CD4-positive, alpha-beta T cell (primary cell): Measurements from ENCODE around the gene POLE. TPM values are rescaled to one million over a fixed set of nuclear protein-coding genes. Genes with fewer than 3 reads are reported as not detected.

Experiments used
- ATAC-seq: fragments of 200-7000 bp; cut with Tn5 transposase; one replicate; pipeline ENCODE4 v1.10.0; 2022; ENCODE audit warnings: mild to moderate bottlenecking; ENCODE audit not compliant: poor library complexity
- CTCF ChIA-PET: fragments of 350-600 bp; sonication (Branson Sonifier 250); formaldehyde crosslinking; loops from one replicate; lab custom pipeline; 2021; ENCODE audit warnings: antibody characterized with exemption, inconsistent platforms; lab: Charles Lee
- POLR2A ChIA-PET: fragments of 350-600 bp; sonication (Branson Sonifier 250); formaldehyde crosslinking; loops from one replicate; lab custom pipeline; 2021; ENCODE audit warnings: antibody characterized with exemption, inconsistent platforms; lab: Charles Lee
- DNase-seq, 14 experiments: peaks; one replicate each; pipeline ENCODE4 v3.0.0-alpha.2; 2013 to 2020; ENCODE audit warnings: mixed read lengths in 2 of 14
- H3K27ac ChIP-seq, 2 donors: one replicate each; pipeline versions ENCODE4 v1.5.1 to v1.7.0; 2013; ENCODE audit warnings: low read length in 2 of 2, low read depth in 1 of 2, mild to moderate bottlenecking in 1 of 2
- H3K27me3 ChIP-seq, 2 experiments: 1 replicate in 1 of 2; 2 replicates in 1 of 2; pipeline versions ENCODE4 v1.6.1 to v1.7.0; 2013; ENCODE audit warnings: low read length in 2 of 2, control low read depth in 1 of 2, mild to moderate bottlenecking in 1 of 2, moderate library complexity in 1 of 2; ENCODE audit not compliant: insufficient read depth in 2 of 2, control insufficient read depth in 1 of 2
- H3K36me3 ChIP-seq: one replicate; pipeline ENCODE4 v1.6.1; 2013; ENCODE audit warnings: low read length, control low read depth; ENCODE audit not compliant: insufficient read depth
- H3K4me1 ChIP-seq: one replicate; pipeline ENCODE4 v1.6.1; 2013; ENCODE audit warnings: low read length, control low read depth; ENCODE audit not compliant: insufficient read depth
- H3K4me3 ChIP-seq: one replicate; pipeline ENCODE4 v1.5.1; 2013; ENCODE audit warnings: mild to moderate bottlenecking, low read length, moderate library complexity
- H3K9me3 ChIP-seq, 2 experiments: 1 replicate in 1 of 2; 2 replicates in 1 of 2; pipeline versions ENCODE4 v1.6.1 to v1.7.0; 2013; ENCODE audit warnings: low read length in 2 of 2, mild to moderate bottlenecking in 2 of 2, control low read depth in 1 of 2, moderate library complexity in 1 of 2; ENCODE audit not compliant: control insufficient read depth in 1 of 2, insufficient read depth in 1 of 2
- H3K27ac Mint-ChIP-seq: one replicate; pipeline ENCODE4 v1.8.0; 2020; ENCODE audit warnings: mixed read lengths
- H3K27me3 Mint-ChIP-seq: one replicate; pipeline ENCODE4 v1.8.0; 2021; ENCODE audit warnings: mixed read lengths
- H3K36me3 Mint-ChIP-seq: one replicate; pipeline ENCODE4 v1.8.0; 2021; ENCODE audit warnings: low read depth, mixed read lengths
- H3K4me1 Mint-ChIP-seq: one replicate; pipeline ENCODE4 v1.8.0; 2021; ENCODE audit warnings: low read depth, mixed read lengths
- H3K4me3 Mint-ChIP-seq: one replicate; pipeline ENCODE4 v1.8.0; 2020; ENCODE audit warnings: mild to moderate bottlenecking, mixed read lengths
- H3K9me3 Mint-ChIP-seq: one replicate; pipeline ENCODE4 v1.8.0; 2020; ENCODE audit warnings: mixed read lengths
- intact Hi-C, 2 experiments: fragments of 100-400 bp; cut with DNase I in 1 of 2; cut with micrococcal nuclease in 1 of 2; formaldehyde crosslinking; loops; one replicate each; pipeline versions ENCODE4 v1.15.1 to v1.9.0; 2023 to 2025; cut with DNase I, micrococcal nuclease
- total RNA-seq, 174 experiments: library from RNA in 2 of 174; stranded (reverse) in 2 of 174; gene quantifications; one replicate each; pipeline ENCODE4 v1.2.3 and lab custom pipeline; 2021 to 2026
- TF ChIP-seq, protein P1 (sequence below): fragments of 200-600 bp; IDR thresholded peaks from one replicate; pipeline ENCODE4 v1.8.0; 2022; ENCODE audit warnings: antibody characterized with exemption, mild to moderate bottlenecking

POLE gene
- total RNA-seq, 2 experiments from 2014 or later = 41.8 to 46.1 TPM

DNA sequence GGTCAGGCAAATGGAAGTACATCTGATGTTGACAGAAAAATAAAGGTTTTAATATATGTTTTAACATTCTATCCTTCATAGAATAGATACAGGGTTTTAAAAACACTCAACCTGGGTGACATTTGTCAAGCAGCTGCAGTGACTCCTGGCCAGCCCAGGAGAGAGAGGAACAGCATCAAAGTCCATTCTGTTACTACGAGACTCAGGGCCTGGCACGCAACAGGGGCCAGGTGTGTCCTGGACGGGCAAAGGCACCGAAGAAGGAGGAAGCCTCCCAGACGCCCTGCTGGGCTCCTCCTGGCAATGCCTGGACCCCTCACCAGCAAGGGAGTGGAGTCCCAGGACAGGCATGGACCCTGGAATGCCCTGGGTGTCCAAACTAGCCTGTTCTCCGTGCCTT, 98.8 kb downstream of the POLE start:
- Histone ChIP-seq H3K27ac (no peak overlapping the region), H3K36me3 (no peaks in the 10 kb centered on the region), H3K4me3 (no peak overlapping the region), H3K27me3 (no peaks in the 10 kb centered on the region), H3K9me3 (peaks cover 0 to 12% of the 10 kb centered on the region in 2 experiments), H3K4me1 (no peaks in the 10 kb centered on the region)
- no peaks in the 10 kb centered on the region for H3K4me1 Mint-ChIP-seq
- intact Hi-C loops = no loop called here
- CTCF ChIA-PET = no interaction called here
- no peak for ATAC-seq
- peaks cover 5% of the 10 kb centered on the region for H3K36me3 Mint-ChIP-seq
- H3K27me3 Mint-ChIP-seq = peaks cover 4% of the 10 kb centered on the region
- TF ChIP-seq, protein P1, sequence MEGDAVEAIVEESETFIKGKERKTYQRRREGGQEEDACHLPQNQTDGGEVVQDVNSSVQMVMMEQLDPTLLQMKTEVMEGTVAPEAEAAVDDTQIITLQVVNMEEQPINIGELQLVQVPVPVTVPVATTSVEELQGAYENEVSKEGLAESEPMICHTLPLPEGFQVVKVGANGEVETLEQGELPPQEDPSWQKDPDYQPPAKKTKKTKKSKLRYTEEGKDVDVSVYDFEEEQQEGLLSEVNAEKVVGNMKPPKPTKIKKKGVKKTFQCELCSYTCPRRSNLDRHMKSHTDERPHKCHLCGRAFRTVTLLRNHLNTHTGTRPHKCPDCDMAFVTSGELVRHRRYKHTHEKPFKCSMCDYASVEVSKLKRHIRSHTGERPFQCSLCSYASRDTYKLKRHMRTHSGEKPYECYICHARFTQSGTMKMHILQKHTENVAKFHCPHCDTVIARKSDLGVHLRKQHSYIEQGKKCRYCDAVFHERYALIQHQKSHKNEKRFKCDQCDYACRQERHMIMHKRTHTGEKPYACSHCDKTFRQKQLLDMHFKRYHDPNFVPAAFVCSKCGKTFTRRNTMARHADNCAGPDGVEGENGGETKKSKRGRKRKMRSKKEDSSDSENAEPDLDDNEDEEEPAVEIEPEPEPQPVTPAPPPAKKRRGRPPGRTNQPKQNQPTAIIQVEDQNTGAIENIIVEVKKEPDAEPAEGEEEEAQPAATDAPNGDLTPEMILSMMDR = no peak
- POLR2A ChIA-PET = no interaction called here
- H3K4me3 Mint-ChIP-seq = no peak overlapping the region
- H3K27ac Mint-ChIP-seq = no peak overlapping the region
- no peaks in the 10 kb centered on the region for H3K9me3 Mint-ChIP-seq
- DNase-seq = no peak

DNA sequence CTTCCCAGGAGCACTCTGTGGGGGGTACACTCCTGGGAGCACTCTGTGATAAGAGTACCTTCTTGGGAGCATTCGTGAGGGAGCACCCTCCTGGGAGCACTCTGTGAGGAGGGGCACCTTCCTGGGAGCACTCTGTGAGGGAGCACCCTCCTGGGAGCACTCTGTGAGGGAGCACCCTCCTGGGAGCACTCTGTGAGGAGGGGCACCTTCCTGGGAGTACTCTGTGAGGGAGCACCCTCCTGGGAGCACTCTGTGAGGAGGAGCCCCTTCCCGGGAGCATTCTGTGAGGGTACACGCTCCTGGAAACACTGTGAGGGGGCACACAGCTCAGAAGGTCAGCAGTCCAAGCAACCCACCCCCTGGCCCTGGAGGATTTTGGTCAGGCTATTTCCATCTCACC, 99.4 kb downstream of the POLE start:
- peaks cover 5% of the 10 kb centered on the region for H3K36me3 Mint-ChIP-seq
- Histone ChIP-seq H3K4me1 (no peaks in the 10 kb centered on the region), H3K27ac (no peak overlapping the region), H3K9me3 (peaks cover 0 to 12% of the 10 kb centered on the region in 2 experiments), H3K36me3 (no peaks in the 10 kb centered on the region), H3K4me3 (no peak overlapping the region), H3K27me3 (no peaks in the 10 kb centered on the region)
- TF ChIP-seq, protein P1 = no peak
- no peak overlapping the region for H3K4me3 Mint-ChIP-seq
- intact Hi-C loops = no loop called here
- CTCF ChIA-PET = no interaction called here
- ATAC-seq (no peak), DNase-seq (no peak)
- POLR2A ChIA-PET = no interaction called here
- H3K27me3 Mint-ChIP-seq = peaks cover 3% of the 10 kb centered on the region
- H3K27ac Mint-ChIP-seq = no peak overlapping the region
- no peaks in the 10 kb centered on the region for H3K9me3 Mint-ChIP-seq
- no peaks in the 10 kb centered on the region for H3K4me1 Mint-ChIP-seq

DNA sequence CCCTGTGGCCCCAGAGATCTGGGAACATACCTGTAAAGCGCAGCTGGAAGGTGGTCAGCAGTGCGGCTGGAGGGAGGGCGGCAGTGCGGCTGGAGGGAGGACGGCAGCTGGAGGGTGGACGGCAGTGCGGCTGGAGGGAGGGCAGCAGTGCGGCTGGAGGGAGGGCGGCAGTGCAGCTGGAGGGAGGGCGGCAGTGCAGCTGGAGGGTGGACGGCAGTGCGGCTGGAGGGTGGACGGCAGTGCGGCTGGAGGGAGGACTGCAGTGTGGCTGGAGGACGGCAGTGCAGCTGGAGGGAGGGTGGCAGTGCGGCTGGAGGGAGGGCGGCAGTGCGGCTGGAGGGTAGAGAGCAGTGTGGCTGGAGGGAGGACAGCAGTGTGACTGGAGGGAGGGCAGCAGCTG, 100.2 kb downstream of the POLE start:
- TF ChIP-seq, protein P1 = no peak
- no peak for ATAC-seq

More for the DNA sequence above, 100.2 kb downstream of the POLE start:
- Mint-ChIP-seq H3K27me3 (no peaks in the 10 kb centered on the region), H3K4me1 (no peaks in the 10 kb centered on the region), H3K36me3 (peaks cover 5% of the 10 kb centered on the region), H3K27ac (no peak overlapping the region), H3K4me3 (no peak overlapping the region), H3K9me3 (no peaks in the 10 kb centered on the region)
- no peak for DNase-seq
- Histone ChIP-seq H3K27ac (no peak overlapping the region), H3K4me1 (no peaks in the 10 kb centered on the region), H3K36me3 (peaks cover under 1% of the 10 kb centered on the region), H3K27me3 (no peaks in the 10 kb centered on the region), H3K9me3 (peaks cover 0 to 17% of the 10 kb centered on the region in 2 experiments), H3K4me3 (no peak overlapping the region)
- ChIA-PET CTCF (interaction anchor here (0.7 kb wide), 1 partner anchor 63 kb away, joined by 3 read pairs; no protein-coding TSS in a partner anchor), POLR2A (no interaction called here)
- intact Hi-C loops = no loop called here
